HepG2 (cell line): Measurements from ENCODE around the gene TBC1D10B. TPM values are rescaled to one million over a fixed set of nuclear protein-coding genes. Genes with fewer than 3 reads are reported as not detected.

Experiments used
- FOXP1 ChIP-seq, 2 experiments: fragments of 450-650 bp in 1 of 2; IDR thresholded peaks; 2 replicates each; pipeline ENCODE4 v1.6.1; 2017 to 2018; ENCODE audit warnings: antibody characterized with exemption in 1 of 2
- HOXA9 ChIP-seq: sonication (generic); formaldehyde crosslinking; IDR thresholded peaks from 2 replicates; pipeline ENCODE4 v1.8.1; 2022; ENCODE audit warnings: missing genetic modification reagents, mild to moderate bottlenecking, moderate library complexity, borderline replicate concordance
- MATR3 ChIP-seq: sonication (generic); formaldehyde crosslinking; IDR thresholded peaks from 2 replicates; pipeline ENCODE4 v1.4.0; 2020; ENCODE audit warnings: missing genetic modification reagents
- NCOA5 ChIP-seq: sonication (generic); formaldehyde crosslinking; IDR thresholded peaks from 2 replicates; pipeline ENCODE4 v1.4.0; 2020; ENCODE audit warnings: missing genetic modification reagents
- RELA ChIP-seq: sonication (generic); formaldehyde crosslinking; IDR thresholded peaks from 2 replicates; pipeline ENCODE4 v1.4.0; 2020; ENCODE audit warnings: missing genetic modification reagents
- RXRA ChIP-seq: sonication (generic); formaldehyde crosslinking; IDR thresholded peaks from 2 replicates; pipeline ENCODE4 v1.5.1; 2020; ENCODE audit warnings: missing genetic modification reagents
- THAP8 ChIP-seq: sonication (generic); formaldehyde crosslinking; IDR thresholded peaks from 2 replicates; pipeline ENCODE4 v1.5.1; 2020; ENCODE audit warnings: missing genetic modification reagents, mild to moderate bottlenecking, borderline replicate concordance
- ZFX ChIP-seq: sonication (generic); formaldehyde crosslinking; IDR thresholded peaks from 2 replicates; pipeline ENCODE4 v1.4.0; 2020; ENCODE audit warnings: mild to moderate bottlenecking, low read depth, missing genetic modification reagents, moderate library complexity
- ZNF224 ChIP-seq: sonication (generic); formaldehyde crosslinking; IDR thresholded peaks from 2 replicates; pipeline ENCODE4 v1.5.0; 2020; ENCODE audit warnings: mild to moderate bottlenecking, missing genetic modification reagents
- ZNF225 ChIP-seq: sonication (generic); formaldehyde crosslinking; IDR thresholded peaks from 2 replicates; pipeline ENCODE4 v1.4.0; 2020; ENCODE audit warnings: mild to moderate bottlenecking, missing genetic modification reagents
- ZNF292 ChIP-seq: sonication (generic); formaldehyde crosslinking; IDR thresholded peaks from 2 replicates; pipeline ENCODE4 v1.8.1; 2022; ENCODE audit warnings: mild to moderate bottlenecking, low read depth, missing genetic modification reagents, borderline replicate concordance
- ZNF740 ChIP-seq: sonication (generic); formaldehyde crosslinking; IDR thresholded peaks from 2 replicates; pipeline ENCODE4 v1.4.0; 2020; ENCODE audit warnings: missing genetic modification reagents
- ZNF841 ChIP-seq: sonication (generic); formaldehyde crosslinking; IDR thresholded peaks from 2 replicates; pipeline ENCODE4 v1.8.1; 2023; ENCODE audit warnings: missing genetic modification reagents, borderline replicate concordance
- polyA plus RNA-seq, 8 experiments: library from polyadenylated mRNA; depleted of rRNA in 3 of 8; stranded (reverse) in 7 of 8; unstranded in 1 of 8; fragments of >200 nt; fragmentation: Illumina TruSeq in 4 of 8; extraction: Trizol in 4 of 8; gene quantifications; 2 replicates each; pipeline versions ENCODE4 v1.2.1 to v1.2.3, GENCODE V29; 2011 to 2016; ENCODE audit warnings: low read depth in 4 of 8, missing spikeins in 1 of 8, mixed read lengths in 1 of 8; ENCODE audit not compliant: insufficient read depth in 1 of 8
- total RNA-seq, 5 experiments: library from RNA; depleted of rRNA; stranded (reverse); fragments of >200 nt; fragmentation: Illumina TruSeq; extraction: Trizol; gene quantifications; 2 replicates each; pipeline ENCODE4 v1.2.3, GENCODE V29; 2016; ENCODE audit warnings: low read depth in 1 of 5
- TF ChIP-seq, protein P1 (sequence below), 2 experiments: sonication (generic) in 1 of 2; formaldehyde crosslinking in 1 of 2; IDR thresholded peaks; 2 replicates each; pipeline versions ENCODE4 v1.4.0 to v1.6.1; 2016 to 2020; ENCODE audit warnings: borderline replicate concordance in 1 of 2, low read depth in 1 of 2, mild to moderate bottlenecking in 1 of 2, missing genetic modification reagents in 1 of 2
- TF ChIP-seq, protein P2 (sequence below): sonication (generic); formaldehyde crosslinking; IDR thresholded peaks from 2 replicates; pipeline ENCODE4 v1.4.0; 2020; ENCODE audit warnings: missing genetic modification reagents, mild to moderate bottlenecking, borderline replicate concordance
- TF ChIP-seq, protein P3 (sequence below): sonication (generic); formaldehyde crosslinking; IDR thresholded peaks from 2 replicates; pipeline ENCODE4 v1.5.0; 2020; ENCODE audit warnings: missing genetic modification reagents
- TF ChIP-seq, protein P4 (sequence below): sonication (generic); formaldehyde crosslinking; IDR thresholded peaks from 2 replicates; pipeline ENCODE4 v1.5.1; 2020; ENCODE audit warnings: missing genetic modification reagents, mild to moderate bottlenecking, borderline replicate concordance

The TBC1D10B gene
- total and polyA plus RNA-seq, 2 of the 13 experiments (the other 11 are each of a cell fraction or from before 2014, with no cell fraction given): 15.7 to 24.8 TPM

GRCh38 chr16:30335598-30336474 lies 34.5 kb downstream of the TBC1D10B start (continued):
- TF ChIP-seq, protein P1, sequence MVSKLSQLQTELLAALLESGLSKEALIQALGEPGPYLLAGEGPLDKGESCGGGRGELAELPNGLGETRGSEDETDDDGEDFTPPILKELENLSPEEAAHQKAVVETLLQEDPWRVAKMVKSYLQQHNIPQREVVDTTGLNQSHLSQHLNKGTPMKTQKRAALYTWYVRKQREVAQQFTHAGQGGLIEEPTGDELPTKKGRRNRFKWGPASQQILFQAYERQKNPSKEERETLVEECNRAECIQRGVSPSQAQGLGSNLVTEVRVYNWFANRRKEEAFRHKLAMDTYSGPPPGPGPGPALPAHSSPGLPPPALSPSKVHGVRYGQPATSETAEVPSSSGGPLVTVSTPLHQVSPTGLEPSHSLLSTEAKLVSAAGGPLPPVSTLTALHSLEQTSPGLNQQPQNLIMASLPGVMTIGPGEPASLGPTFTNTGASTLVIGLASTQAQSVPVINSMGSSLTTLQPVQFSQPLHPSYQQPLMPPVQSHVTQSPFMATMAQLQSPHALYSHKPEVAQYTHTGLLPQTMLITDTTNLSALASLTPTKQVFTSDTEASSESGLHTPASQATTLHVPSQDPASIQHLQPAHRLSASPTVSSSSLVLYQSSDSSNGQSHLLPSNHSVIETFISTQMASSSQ (IDR thresholded peaks at IDR 0.05; ENCODE audit: low read depth): peak; percentile 92
- TF ChIP-seq, protein P1 (CRISPR knock-in tag; IDR thresholded peaks at IDR 0.05; ENCODE audit: borderline replicate concordance): peak; percentile 96; the same call in 1 of the 2 replicates
- TF ChIP-seq, protein P2, sequence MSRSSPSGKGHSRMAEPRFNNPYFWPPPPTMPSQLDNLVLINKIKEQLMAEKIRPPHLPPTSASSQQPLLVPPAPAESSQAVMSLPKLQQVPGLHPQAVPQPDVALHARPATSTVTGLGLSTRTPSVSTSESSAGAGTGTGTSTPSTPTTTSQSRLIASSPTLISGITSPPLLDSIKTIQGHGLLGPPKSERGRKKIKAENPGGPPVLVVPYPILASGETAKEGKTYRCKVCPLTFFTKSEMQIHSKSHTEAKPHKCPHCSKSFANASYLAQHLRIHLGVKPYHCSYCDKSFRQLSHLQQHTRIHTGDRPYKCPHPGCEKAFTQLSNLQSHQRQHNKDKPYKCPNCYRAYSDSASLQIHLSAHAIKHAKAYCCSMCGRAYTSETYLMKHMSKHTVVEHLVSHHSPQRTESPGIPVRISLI (CRISPR knock-in tag): no peak
- TF ChIP-seq RXRA (CRISPR knock-in tag) (peak; percentile 89; the same call in 1 of the 2 replicates), ZFX (CRISPR knock-in tag) (peak; percentile 89), ZNF224 (peak; percentile 84), RELA (no peak), MATR3 (no peak), ZNF292 (CRISPR knock-in tag) (0 out of 2 replicates have a peak, but pooled peaks have one; percentile 3), NCOA5 (no peak), ZNF225 (CRISPR knock-in tag) (no peak), ZNF841 (CRISPR knock-in tag) (no peak), FOXP1 (IDR thresholded peaks at IDR 0.05) (no peak), FOXP1 (CRISPR knock-in tag; IDR thresholded peaks at IDR 0.05) (peak; percentile 21; the same call in 1 of the 2 replicates), THAP8 (no peak), HOXA9 (CRISPR knock-in tag) (no peak), ZNF740 (CRISPR knock-in tag) (no peak; the same call in none of the 2 replicates)
- TF ChIP-seq, protein P3, sequence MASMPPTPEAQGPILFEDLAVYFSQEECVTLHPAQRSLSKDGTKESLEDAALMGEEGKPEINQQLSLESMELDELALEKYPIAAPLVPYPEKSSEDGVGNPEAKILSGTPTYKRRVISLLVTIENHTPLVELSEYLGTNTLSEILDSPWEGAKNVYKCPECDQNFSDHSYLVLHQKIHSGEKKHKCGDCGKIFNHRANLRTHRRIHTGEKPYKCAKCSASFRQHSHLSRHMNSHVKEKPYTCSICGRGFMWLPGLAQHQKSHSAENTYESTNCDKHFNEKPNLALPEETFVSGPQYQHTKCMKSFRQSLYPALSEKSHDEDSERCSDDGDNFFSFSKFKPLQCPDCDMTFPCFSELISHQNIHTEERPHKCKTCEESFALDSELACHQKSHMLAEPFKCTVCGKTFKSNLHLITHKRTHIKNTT (CRISPR knock-in tag): no peak
- TF ChIP-seq, protein P4, sequence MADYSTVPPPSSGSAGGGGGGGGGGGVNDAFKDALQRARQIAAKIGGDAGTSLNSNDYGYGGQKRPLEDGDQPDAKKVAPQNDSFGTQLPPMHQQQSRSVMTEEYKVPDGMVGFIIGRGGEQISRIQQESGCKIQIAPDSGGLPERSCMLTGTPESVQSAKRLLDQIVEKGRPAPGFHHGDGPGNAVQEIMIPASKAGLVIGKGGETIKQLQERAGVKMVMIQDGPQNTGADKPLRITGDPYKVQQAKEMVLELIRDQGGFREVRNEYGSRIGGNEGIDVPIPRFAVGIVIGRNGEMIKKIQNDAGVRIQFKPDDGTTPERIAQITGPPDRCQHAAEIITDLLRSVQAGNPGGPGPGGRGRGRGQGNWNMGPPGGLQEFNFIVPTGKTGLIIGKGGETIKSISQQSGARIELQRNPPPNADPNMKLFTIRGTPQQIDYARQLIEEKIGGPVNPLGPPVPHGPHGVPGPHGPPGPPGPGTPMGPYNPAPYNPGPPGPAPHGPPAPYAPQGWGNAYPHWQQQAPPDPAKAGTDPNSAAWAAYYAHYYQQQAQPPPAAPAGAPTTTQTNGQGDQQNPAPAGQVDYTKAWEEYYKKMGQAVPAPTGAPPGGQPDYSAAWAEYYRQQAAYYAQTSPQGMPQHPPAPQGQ (CRISPR knock-in tag): no peak
